Renal cortical epithelial cell (primary cell): Measurements from ENCODE around the gene CELF4. TPM values are rescaled to one million over a fixed set of nuclear protein-coding genes. Genes with fewer than 3 reads are reported as not detected.
A peak's percentile ranks its signal among the peaks of the same experiment; 100 is the strongest.

ENCODE experiments used
- DNase-seq: peaks from one replicate; pipeline ENCODE4 v3.0.0-alpha.2; 2011; ENCODE audit warnings: low read depth
- total RNA-seq: library from RNA; depleted of rRNA; stranded (reverse); fragments of >200 nt; gene quantifications from 2 replicates; pipeline ENCODE4 v1.2.3, GENCODE V29; 2014

The CELF4 gene
- total RNA-seq, 1 donor from 2014 or later = not detected

DNA sequence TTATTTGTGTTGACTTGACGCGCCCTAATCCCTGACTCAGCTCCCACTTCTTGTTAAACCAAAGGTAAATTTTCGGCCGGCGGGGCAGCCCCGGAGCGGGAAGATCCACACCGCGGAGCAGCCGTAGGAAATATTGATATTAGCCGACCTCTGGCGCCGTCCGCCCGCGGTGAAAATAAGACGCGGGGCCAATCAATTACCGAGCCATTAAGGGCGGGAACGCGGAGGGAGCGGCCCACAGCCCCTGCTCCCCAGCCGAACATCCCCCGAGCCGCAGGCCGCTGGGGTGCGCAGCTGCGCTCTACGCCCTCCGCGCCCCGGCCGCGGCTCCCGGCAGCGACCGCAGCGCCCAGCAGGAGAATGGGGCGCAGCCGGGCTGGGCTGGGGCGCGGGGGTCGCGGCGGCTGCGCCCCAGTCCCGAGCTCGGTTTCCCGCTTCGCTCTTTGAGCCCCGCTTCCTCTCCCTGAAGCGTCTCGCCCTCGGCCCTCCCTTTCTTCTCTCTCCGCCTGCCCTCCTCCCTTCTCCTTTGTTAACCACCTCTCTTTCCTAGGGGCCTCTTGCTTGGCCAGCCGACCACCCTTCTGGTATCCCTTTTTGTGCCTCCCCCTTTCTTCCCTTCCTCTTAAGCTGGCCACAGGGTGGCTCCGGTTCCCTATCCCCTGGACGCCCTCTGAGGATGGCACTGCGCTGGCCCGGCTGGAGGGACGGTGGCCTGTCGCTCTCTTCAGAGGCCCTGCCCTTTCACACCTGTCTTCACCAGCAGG is 40.9 kb downstream of the CELF4 start:
- no peak for DNase-seq

DNA sequence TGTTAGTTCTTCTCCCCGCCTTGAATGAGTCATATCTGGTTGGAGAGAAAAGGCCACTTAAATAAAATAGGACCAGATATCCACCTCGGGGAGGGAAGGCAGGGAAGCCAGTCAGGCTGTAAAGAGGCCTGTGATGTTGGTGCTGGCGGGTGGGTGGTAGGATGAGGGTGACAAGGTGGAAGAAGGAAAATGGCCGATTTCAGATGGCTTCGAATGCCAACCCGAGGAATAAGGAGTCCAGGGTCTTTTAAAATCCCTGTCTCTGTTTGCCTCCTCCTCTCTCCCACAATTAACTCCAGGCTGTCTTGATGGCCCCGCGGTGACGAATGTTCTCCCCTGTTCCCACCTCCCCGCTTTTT is 41.5 kb downstream of the CELF4 start:
- no peak for DNase-seq

DNA sequence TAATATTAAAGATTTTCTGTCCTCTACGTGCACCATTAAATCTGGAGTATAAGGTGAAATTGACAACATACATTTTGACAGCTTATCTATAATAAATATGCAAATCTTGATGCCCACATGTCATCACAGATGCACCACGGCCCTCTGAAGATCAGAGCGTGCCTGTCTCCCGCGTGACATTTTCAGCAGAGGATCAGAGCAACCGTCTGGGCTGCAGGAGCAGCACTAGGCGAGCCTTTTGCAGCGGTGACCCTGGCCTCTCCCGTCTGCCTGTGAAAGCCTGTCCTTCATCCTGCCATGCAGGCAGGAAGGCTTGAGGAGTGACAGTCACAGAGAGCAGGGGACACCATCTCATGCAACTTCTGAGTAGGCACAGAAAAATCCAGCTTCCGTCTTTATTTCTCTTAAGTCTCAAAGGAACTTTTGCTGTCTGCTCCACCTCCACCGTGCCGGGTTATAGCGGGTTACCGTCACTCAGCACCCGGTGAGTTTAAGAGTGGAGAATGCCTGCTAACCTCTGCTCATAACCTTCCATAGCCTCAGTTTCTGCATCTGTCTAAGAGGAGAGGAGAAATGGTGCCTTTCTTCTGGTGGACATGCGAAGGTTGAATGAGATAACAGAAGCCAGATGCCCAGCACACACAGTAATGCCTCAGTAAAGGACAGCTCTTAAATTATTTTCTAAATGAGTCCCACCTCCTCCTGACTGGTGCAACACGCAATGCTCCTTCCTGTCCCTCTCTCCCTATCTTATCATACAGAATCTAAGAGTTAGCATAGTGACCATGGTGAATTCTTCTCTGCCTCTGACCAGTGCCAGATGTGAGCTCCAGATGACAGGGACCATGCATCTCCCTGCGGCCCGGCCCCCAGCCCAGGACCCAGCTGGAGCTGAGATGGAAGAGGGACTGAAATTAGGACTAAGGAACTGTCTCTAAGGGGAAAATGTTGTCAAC is 43.8 kb downstream of the CELF4 start:
- no peak for DNase-seq

DNA sequence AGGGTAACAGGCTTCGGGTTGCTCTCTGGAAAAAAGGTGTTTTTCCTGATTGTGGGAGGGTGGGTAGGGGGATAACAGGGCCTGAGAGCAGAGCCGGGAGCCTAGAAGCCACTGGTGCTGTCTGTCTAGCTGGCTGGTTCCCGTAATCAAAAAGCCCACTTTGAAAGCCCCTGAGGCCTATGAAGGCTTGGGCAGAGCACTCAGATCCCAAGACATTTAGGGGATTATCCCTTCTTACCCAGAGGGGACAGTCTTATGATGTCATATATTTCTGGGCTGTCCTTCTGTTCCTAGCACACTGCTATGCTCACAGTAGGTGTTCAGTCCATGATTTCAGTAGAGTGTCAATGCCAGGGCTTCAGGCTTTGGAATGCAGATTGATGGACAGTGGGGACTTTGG is 45.1 kb downstream of the CELF4 start:
- DNase-seq = no peak

DNA sequence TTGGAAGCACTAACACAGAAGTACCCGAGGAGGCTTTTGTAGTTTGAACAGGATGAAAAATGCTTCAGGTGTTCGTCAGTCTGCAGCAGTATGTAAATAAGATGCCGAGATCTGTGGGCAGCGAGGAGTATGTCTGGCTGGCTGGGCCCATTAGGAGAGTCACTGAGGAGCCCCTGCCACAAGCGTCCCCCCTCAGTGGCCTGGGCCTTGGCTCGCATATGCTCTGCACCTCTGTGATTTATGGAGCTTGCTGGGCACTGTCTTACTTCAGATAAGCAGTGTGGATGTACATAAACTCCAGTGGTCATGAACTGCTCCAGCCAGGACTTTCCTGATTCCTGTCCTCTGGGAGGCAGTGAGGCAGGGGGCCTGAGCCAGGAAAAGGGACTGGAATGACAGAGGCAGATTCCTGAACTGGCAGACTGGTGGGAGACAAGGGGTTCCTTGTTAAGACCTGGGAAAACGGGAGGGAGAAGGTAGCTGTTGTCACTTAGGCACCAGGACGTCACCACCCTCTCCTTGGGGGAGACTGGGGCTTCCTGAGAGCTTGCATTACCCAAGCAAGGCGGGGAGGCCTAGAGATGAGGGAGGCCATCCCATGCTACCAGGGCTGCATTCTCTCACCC is 46.0 kb downstream of the CELF4 start:
- DNase-seq = no peak

DNA sequence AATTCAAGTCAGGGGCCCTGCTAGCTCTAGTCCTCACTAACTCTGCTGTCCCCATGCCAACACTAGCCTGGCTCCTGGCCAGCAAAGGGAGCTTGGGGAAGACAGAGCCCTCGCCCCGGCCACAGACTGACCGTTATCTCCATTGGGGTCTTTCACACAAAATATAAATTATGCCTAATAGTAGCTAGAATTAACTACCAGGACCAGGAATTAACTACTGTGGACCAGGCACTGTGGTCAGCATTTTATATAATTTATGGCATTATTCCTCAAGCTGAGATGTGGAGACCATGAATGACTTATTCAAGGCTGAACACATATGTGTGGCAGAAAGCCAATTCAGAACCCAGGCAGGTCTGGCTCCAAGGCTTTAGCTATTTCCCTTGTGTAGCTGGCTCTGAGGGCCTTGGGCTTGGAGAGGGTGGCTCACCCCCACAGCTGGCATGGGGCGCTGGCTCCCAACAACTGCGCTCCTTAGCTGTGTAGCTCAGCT is 49.2 kb downstream of the CELF4 start:
- DNase-seq = no peak

DNA sequence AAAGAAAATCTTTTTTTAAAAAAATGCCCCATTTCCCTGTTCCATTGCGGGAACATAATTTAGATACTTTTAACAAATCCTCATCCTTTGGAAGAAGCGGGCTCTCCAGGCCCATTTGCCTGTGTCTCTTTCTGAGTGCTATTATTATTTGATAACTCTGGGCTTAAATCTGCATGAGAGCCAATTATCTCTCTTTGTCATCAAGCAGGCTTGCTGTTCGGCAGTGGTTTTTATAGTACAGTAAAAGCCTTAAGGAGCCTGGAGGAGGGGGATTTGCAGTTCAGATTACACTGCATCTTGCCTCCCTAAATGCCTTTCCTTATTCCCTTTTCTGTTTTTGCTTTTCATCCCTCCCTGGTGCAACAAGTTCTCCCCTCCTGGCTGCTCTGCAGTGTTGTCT is 50.6 kb downstream of the CELF4 start:
- no peak for DNase-seq

DNA sequence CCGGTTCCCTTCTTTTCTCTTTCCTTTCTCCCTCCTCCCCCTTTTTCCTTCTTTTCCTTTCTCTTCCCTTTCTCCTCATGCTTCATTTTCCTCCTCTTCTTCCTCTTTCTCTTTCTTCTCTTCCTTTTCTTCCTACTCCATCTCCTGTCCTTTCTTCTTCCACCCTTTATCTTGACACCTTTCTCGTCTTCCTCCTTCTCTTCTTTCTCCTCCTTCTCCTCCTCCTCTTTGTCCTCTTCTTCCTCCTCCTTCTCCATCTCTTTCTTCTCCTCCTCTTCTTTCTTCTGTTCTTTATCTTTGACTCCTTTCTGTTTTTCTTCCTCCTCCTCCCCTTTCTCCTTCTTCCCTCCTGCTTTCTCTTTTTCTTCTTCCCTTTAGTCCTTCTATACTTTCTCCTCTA is 53.2 kb downstream of the CELF4 start:
- no peak for DNase-seq

DNA sequence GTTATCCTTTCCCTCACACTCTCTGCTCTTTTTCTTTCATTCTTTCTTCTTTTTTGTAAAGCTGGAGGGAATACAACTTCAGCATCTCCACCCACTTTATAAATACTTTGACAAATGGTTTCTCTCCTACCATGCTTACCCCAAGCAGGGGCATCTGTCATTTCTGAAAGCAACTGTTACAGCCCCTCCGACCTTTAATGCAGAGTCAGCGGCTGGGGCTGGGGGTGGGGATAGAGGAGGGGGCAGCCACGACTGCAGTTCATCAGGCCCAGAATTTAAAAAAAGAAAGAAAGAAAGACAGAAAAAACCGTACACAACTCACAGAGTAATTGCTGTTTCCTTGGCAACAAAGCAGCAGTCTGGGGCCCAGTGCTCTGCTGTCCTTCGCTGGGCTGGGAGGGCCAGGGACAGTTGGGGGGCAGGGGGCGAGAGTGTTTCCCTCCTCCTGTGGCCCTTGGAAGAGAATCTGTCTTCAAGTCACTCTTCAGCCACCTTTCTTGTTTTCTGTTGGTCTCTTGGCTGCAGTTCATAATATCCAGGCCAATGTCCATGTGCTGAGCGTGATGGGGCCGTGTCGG is 53.8 kb downstream of the CELF4 start:
- DNase-seq = no peak

DNA sequence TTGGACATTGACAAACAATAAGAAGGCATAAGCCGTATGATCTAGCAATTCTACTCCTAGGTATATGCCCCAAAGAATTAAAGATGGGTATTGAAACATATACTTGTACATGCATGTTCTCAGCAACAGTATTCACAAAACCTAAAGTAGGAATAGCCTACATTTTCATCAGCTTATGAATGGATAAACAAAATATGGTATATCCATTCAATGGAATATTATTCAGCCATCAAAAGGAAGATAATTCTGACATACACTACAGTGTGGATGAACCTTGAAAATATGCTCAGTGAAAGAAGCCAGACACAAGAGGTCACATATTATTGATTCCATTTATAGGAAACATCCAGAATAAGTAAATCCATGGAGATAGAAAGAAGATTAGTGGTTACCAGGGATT is 56.0 kb downstream of the CELF4 start:
- no peak for DNase-seq

DNA sequence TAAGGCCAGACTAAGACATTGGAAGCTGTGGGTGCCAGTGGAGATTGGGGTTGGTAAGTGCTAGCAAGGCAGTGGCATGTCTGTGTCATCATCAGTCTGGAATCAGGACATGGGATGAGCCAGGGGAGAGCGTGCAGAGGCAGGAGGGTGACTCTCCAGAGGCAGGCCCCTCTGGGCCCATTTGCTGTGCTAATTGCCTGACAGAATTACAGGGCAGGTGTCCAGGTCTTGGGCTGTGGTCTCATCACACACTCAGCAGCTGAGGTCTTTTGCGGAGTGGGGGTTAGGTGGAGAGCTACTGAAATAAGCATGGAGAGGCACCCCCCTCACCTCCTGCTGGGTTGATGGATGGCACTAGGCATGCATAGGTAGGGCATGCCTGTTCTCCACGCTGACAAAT is 57.4 kb downstream of the CELF4 start:
- no peak for DNase-seq

DNA sequence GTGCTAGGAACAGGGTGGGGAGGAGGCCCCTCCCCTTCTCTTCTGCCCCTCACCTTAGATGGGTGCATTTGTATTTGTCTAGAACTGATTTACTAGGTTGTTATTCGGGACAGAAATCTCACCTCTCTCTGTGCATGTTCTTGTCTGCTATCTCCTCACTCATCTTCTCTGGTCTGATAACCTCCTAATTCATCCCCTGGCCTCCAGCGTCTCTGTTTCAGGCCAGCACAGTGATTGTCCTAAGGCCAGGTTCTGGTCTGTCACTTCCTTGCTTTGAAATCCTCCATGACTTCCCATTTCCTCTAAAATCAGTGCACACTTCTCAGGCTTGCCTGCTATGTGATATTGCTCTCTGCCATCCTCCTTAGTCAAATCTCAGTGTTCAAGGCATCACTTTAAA is 58.4 kb downstream of the CELF4 start:
- DNase-seq = no peak

DNA sequence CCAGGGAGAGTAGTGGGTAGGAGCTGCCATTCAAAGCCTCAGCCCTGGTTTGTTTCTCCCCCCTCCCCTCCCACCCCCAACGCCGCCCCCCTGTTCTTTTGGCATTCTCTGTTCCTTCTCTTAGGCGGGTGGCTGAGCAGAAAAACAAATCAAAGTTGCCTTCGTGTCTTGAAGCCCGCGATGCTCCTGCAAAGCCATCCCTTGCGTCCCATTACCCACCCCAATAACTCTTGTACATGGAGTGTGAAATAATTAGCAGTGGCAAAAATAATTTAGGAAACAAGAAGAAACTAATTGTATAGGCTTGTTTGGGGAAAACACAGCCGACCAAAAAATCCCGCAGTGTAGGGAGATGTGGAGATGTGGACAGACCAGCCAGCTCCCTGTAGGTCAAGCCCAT is 59.6 kb downstream of the CELF4 start:
- no peak for DNase-seq

DNA sequence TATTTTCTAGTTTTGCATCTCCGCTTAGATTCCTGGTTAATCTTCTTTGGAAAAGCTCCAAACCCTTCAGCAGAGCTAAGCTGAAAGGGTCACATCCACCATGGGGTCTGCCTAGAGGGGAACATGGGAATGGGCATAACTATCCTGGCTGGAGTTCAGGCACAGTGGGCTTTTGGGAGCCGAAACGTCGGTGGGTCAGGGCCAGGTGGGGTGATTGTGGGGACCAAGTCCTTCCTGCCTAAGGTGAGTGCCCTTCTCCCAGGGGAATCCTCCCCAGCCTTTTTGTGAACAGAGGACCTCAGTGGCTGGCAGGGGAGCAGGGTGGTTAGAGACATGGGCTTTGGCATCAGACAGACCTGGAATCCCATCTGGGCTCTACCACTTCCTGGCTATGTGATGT is 60.3 kb downstream of the CELF4 start:
- no peak for DNase-seq

DNA sequence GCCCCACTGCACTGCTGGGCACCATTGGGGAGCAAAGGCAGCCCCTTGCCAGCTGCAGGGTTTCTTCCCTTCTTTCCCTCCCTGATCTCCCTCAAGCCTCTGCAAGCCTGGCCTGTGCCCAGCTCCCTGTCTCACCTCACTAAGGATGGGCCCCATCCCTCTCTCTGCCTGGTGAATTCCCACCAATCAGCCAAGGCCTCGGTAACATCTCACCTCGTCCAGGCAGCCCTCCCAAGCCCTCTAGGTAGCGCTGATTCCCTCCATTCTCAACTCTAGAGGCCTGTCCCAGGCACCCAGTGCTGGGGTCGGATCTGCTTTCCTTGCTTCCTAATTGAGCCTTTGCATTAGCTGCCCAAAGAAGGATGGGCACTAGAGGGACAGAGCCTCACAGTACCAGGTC is 63.0 kb downstream of the CELF4 start:
- no peak for DNase-seq

DNA sequence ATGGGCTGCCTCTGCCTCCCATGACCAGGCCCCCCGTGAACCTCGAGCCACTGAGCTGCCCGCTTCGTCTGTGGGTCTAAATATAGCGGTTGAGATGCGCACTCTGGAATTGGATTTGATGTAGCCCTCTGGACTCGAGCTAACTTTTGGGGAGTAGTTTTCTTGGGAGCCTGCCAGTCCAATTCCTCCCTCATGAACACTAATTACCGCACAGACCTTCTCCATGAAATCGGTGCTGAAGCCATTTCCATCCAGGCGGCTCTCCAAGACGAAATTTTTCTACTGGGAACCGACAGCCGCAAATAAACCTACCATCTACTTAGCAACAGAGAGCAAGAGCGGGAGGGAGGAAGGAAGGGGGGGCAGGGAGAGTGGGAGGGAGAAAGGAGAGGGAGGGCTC is 63.6 kb downstream of the CELF4 start:
- DNase-seq = no peak

DNA sequence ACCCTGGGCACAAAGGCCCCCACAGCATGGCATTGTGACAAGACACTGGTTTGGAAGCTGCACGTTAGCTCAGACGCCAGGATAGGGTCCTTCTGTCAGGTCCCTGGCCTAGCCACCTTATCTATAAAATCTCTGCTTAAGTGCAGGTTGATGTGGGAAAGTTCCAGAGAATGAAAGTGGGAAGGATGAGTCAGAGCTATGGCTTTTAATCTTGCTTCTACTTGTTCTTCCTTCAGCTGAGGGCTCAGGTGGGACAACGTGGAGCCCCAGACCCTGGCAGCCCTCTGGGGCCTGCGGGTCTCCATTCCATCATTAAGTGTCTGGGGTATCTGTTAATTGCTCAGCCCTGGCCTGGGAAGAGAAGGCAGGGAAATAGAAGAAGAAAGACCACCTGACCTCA is 64.5 kb downstream of the CELF4 start:
- peak; percentile 2 for DNase-seq

DNA sequence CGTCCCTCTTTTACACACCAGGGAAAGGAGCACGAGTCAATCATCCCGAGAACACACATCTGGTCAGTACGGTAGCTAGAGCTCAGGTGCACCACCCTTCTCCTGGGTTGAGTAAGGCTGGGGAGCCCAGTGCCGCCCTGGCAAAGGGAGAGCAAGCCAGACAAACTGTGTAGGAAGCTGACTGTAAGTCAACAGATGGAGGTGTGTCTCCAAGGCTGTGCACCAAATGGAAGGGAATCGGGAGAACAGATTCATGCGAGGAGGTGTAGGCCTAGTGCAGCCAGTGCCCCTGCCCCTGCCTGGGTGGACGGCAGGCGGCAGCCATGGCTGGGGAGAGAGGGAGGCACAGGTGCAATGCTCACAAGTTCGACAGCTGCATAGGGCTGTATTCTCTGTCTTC is 65.7 kb downstream of the CELF4 start:
- no peak for DNase-seq

DNA sequence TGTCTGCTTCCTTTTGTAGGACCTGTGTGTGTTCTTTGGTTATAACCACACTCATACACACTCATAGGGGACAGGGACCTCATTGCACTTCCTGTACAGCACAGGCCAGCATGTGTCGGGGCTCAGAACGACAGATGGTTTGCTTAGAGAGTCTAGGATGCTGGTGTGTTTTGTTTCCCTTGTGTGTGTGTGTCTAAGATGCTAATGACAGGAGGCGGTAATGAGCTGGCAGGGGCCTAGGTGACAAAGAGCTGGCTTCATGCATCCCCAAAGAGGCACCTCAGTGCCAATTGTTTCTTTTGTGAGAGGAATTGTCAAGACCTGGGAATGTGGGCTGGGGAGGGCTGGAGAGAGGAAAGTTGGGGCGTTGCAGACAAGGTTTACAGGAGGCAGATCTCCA is 66.6 kb downstream of the CELF4 start:
- DNase-seq = no peak

DNA sequence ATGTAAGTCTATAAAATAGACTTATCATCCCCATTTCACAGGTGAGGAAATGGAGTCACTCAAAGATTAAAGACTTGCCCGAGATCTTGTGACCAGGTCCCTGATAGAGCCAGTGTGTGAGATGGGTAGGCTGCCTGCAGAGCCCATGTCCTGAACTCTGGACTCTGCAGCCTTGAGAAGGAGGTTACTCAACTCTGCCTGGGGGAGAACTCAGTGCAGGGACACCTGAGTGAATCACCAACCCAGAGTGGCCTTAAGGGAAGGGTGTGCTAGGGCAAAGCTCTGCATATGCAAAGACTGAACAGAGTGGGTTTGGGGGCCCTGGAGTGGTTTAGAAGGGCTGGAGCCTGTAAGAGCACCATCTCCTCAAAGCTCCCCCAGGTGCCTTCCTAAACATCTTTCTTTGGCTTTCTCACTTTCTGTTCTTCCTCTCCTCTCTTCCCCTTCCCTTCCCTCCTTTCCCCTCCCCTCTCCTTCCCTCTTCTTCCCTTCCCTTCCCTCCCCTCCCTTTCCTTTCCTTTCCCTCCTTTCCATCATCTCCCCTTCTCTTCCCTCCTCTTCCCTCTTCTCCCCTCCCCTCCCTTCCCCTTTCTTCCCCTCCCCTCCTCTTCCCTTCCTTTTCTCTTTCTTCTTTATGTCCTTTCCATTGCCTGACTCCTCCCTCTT is 67.6 kb downstream of the CELF4 start:
- DNase-seq = no peak

DNA sequence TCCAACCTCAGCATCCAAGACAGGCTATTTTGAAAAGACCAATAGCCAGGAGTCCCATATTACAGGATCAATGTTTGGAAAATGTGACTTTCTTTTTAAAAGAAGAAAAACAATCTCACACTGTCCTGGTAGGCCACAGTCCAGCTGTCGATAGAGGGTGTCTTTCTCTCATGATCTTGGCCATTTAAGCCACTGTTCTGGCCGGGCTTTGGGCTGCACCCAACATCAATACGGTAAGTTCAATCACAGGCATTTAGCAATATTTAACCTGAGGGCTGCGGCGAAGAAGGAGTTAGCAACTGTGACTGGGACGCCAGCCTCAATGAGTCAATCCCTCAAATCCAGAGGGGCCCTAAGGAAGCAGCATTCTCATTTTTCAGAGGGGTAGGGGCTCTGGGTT is 69.0 kb downstream of the CELF4 start:
- no peak for DNase-seq

DNA sequence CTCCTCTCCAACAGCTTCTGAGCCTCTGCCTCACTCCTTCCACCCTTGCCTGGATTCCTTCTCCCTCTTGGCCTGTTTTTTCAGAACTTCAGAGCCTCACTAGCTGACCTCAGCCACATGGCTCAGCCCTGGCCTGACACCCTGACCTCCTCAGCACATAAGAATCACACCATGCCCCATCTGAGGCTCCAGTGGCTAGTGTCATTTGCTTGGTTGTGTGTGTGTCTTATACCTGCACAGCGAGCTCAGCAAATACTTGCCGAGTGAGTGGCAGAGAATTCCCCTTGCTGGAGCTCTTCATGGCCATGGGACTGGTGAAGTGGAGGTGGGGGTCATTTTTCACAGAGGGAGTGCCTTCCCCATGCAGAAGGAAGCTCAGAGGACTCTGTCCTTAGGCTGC is 70.2 kb downstream of the CELF4 start:
- DNase-seq = no peak
